GM12874 (cell line): ENCODE measurements around the gene ENTPD8.

Experiments
- TF ChIP-seq, protein P1 (sequence below): IDR thresholded peaks from 2 replicates; pipeline ENCODE4 v1.5.1; 2011; ENCODE audit warnings: low read depth, mild to moderate bottlenecking, control low read depth, low read length, moderate library complexity; ENCODE audit not compliant: insufficient read depth

ENTPD8 gene

DNA sequence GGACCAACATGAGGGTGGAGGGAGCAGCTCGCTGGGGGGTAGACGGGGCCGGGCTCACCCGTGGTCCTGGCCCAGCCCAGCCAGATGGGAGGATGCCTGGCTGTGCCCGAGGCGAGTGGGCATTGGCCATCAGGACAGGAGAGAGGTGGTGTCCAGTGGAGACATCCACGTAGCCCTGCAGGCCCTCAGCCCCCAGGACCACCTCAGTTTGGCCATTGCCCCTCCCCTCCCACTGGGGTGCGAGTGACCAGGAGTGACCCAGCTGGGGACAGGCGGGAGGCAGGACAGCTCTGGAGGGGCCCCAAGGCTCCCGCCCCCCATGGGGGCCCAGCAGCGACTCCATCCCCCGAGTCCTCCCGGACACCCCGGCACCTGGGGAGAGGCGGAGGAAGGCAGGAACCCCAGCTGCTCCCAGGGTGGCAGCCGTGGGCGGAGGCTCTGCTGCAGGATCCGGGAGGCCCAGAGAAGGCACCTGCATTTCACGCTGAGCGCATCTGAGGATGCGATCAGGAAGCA, 9.7 kb downstream of the ENTPD8 start:
- TF ChIP-seq, protein P1, sequence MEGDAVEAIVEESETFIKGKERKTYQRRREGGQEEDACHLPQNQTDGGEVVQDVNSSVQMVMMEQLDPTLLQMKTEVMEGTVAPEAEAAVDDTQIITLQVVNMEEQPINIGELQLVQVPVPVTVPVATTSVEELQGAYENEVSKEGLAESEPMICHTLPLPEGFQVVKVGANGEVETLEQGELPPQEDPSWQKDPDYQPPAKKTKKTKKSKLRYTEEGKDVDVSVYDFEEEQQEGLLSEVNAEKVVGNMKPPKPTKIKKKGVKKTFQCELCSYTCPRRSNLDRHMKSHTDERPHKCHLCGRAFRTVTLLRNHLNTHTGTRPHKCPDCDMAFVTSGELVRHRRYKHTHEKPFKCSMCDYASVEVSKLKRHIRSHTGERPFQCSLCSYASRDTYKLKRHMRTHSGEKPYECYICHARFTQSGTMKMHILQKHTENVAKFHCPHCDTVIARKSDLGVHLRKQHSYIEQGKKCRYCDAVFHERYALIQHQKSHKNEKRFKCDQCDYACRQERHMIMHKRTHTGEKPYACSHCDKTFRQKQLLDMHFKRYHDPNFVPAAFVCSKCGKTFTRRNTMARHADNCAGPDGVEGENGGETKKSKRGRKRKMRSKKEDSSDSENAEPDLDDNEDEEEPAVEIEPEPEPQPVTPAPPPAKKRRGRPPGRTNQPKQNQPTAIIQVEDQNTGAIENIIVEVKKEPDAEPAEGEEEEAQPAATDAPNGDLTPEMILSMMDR, result no peak

DNA sequence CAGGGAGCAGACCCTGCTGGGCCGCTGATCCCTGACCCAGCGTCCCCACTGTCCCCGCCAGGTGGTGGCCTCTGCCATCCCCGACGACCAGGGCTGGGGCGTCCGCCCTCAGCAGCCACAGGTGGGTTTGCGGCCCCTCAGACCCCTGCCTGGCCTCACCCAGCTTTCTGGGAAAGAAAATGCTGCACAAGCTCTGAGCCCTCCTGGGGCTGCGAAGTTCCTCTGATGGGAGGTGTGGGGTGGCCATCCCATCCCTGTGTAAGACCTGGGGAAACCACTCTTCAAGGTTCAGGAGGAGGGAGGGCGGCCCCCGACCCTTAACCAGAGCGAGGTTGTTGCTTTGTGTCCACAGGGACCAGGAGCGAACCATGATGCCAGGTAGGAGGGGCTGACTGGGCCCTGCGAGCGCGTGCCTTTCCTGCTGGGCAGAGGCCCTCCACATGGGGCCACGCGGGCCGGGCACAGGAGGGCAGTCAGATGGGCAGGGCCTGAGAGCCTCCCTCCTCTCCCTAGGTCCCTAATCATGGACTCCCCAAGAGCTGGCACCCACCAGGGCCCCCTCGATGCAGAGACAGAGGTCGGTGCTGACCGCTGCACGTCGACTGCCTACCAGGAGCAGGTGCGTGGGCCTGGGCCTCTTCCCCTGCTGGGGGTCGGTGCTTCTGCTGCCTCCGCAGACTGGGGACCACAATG, 10.3 kb downstream of the ENTPD8 start:
- TF ChIP-seq, protein P1, result no peak

DNA sequence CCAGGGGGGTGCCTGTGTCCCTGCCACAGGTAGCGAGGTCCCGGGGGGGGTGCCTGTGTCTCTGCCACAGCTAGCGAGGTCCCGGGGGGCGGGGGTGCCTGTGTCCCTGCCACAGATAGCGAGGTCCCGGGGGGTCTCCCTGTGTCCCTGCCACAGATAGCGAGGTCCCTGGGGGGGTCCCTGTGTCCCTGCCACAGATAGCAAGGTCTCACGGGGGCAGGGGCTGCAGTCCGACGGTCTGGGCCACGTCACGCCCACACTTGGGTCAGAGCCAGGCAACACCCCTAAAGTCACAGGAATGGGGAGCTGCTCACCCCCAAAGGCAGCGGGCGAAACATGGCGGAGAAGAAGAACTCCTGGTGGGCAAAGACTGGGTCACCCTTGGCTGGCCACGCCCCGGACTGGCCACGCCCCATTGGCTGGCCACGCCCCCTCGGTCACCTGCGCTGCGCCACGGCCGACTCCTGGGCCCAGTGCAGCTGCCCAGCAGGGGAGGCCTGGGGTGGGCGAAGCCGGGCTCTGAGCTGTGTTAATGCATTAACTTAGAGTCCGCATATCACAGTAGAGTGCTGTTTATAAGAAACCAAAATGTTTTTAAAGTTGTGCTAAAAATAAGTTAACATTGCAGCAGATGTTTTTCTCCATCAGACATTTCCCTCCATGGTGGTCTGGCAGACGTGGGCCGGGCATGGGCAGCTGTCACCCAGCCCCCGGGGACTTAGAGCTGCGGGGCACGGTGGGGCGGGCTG, 11.0 kb downstream of the ENTPD8 start:
- TF ChIP-seq, protein P1, result no peak

DNA sequence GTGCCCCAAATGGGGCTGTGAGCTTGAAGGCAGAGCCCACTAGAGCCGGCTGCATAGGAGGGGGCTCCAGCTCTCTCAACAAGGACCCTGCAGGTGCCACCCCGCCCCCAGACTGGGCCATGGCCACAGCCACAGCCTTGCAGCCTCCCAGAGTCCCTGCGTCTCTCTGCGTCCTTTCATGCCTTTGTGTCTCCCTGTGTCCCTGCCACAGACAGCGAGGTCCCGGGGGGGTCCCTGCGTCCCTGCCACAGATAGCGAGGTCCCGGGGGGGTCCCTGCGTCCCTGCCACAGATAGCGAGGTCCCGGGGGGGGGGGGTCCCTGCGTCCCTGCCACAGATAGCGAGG, 11.6 kb downstream of the ENTPD8 start:
- TF ChIP-seq, protein P1, result no peak

DNA sequence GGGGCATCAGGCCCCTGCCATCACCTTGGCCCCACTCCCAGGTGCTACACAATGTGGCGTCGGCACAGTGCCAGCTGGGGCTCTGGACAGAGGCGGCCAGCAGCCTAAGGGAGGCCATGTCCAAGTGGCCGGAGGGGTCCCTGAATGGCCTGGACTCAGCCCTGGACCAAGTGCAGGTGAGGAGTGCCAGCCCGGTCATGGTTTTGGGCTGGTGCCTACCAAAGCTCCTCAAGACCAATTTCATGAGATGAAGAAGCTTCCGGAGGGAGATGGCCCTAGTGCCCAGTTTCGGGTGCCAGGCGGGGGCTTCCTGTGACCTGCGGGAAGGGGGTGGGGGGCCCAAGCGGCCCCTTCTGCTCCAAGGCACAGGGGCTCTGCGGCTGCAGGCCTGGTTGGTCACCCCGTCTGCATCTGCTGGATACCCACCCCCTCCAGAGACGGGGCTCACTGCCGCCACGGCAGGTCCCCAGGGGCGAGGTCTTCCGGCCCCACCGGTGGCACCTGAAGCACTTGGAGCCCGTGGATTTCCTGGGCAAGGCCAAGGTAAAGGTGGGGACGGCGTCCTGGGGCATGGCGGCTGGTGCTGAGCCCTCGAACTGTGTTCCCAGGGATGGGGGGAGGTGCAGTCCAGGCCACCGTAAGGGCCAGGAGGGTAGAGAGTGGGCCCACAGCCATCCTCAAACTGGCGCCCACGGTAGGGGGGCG, 12.2 kb downstream of the ENTPD8 start:
- TF ChIP-seq, protein P1, result no peak

- TF ChIP-seq, protein P1, result no peak
Observed at GRCh38 chr9:137428311-137428630, 12.9 kb downstream of the ENTPD8 start.
